ENCODE results near the gene BACH1.

Gene BACH1

GRCh38 chr21:29316806-29317205 is 18.1 kb downstream of the BACH1 start:
- TF ChIP-seq CTCF (IDR thresholded peaks at IDR 0.05; ENCODE audit: low read depth, low read length), result no peak

GRCh38 chr21:29318354-29318753 is 19.6 kb downstream of the BACH1 start:
- TF ChIP-seq CTCF (IDR thresholded peaks at IDR 0.05; ENCODE audit: low read depth, low read length), result no peak
- no peak overlapping the region for H3K4me3 ChIP-seq (ENCODE audit: low read depth, low read length)

More at GRCh38 chr21:29316806-29317205, 18.1 kb downstream of the BACH1 start:
- H3K4me3 ChIP-seq (ENCODE audit: low read depth, low read length), result no peak overlapping the region

GRCh38 chr21:29320031-29320430 is 21.3 kb downstream of the BACH1 start:
- H3K4me3 ChIP-seq (ENCODE audit: low read depth, low read length), result no peak overlapping the region
- TF ChIP-seq CTCF (IDR thresholded peaks at IDR 0.05; ENCODE audit: low read depth, low read length), result no peak

- TF ChIP-seq CTCF (IDR thresholded peaks at IDR 0.05; ENCODE audit: low read depth, low read length), result no peak
- no peak overlapping the region for H3K4me3 ChIP-seq (ENCODE audit: low read depth, low read length)
These were observed 22.5 kb downstream of the BACH1 start for GRCh38 chr21:29321217-29321616.

- no peak overlapping the region for H3K4me3 ChIP-seq (ENCODE audit: low read depth, low read length)
- no peak for TF ChIP-seq CTCF (IDR thresholded peaks at IDR 0.05; ENCODE audit: low read depth, low read length)
These were observed 23.5 kb downstream of the BACH1 start for GRCh38 chr21:29321932-29322928.

GRCh38 chr21:29323189-29323588 is 24.5 kb downstream of the BACH1 start:
- no peak for TF ChIP-seq CTCF (IDR thresholded peaks at IDR 0.05; ENCODE audit: low read depth, low read length)
- H3K4me3 ChIP-seq (ENCODE audit: low read depth, low read length), result no peak overlapping the region

- no peak for TF ChIP-seq CTCF (IDR thresholded peaks at IDR 0.05; ENCODE audit: low read depth, low read length)
- H3K4me3 ChIP-seq (ENCODE audit: low read depth, low read length), result no peak overlapping the region
These were observed 28.3 kb downstream of the BACH1 start for GRCh38 chr21:29326914-29327554.

Data from WI38 (cell line).